Pancreas (tissue), 10 donors: Measurements from ENCODE around the gene PPP1R8. TPM values are rescaled to one million over a fixed set of nuclear protein-coding genes. Genes with fewer than 3 reads are reported as not detected.
A peak's percentile ranks its signal among the peaks of the same experiment; 100 is the strongest.
"Not testable (repeated sequence)": the region's sequence is repeated elsewhere in the genome, so short reads cannot be mapped to it uniquely, and the experiment has no call there.

ENCODE experiments used
- ATAC-seq, 4 donors: fragments of 200-7000 bp; cut with Tn5 transposase; one replicate each; pipeline versions ENCODE4 v1.8.0 to v1.9.1; 2020; ENCODE audit warnings: mild to moderate bottlenecking in 4 of 4, moderate library complexity in 4 of 4
- DNase-seq, 6 donors: peaks; one replicate each; pipeline ENCODE4 v3.0.0-alpha.2; 2020
- FAIRE-seq: peaks from 2 replicates; lab custom pipeline; 2012; peaks lifted over from hg19 to GRCh38; lab: Jason Lieb, UNC
- H3K27ac ChIP-seq, 4 donors: fragments of 200-600 bp; sonication (generic); 1 replicate in 3 of 4; 2 replicates in 1 of 4; pipeline versions ENCODE4 v1.5.0 to v1.8.0; 2020
- H3K27me3 ChIP-seq, 4 donors: fragments of 200-600 bp; one replicate each; pipeline ENCODE4 v1.8.0; 2021
- H3K36me3 ChIP-seq, 3 donors: fragments of 200-600 bp; sonication (generic) in 1 of 3; one replicate each; pipeline versions ENCODE4 v1.5.0 to v1.8.0; 2020 to 2021
- H3K4me1 ChIP-seq, 3 donors: fragments of 200-600 bp; one replicate each; pipeline ENCODE4 v1.8.0; 2021
- H3K4me3 ChIP-seq, 4 donors: fragments of 200-600 bp; sonication (generic) in 2 of 4; one replicate each; pipeline versions ENCODE4 v1.5.0 to v1.8.0; 2020 to 2021
- H3K9me3 ChIP-seq, 4 donors: fragments of 200-600 bp; one replicate each; pipeline ENCODE4 v1.8.0; 2021
- WGBS, 2 donors: extraction: QIAGEN DNeasy Blood & Tissue Kit; methylation state at CpG; one replicate each; pipeline ENCODE4 v1.1.7; 2013; 5-methylcytosine and 5-hydroxymethylcytosine counted together
- intact Hi-C, 3 donors: fragments of 100-400 bp; cut with DNase I; formaldehyde crosslinking; loops; one replicate each; pipeline versions ENCODE4 v1.11.1 to v1.14.2; 2022
- polyA plus RNA-seq, 2 donors: library from polyadenylated mRNA; stranded (reverse); fragments of 200-250 nt; gene quantifications; one replicate each; pipeline ENCODE4 v1.2.3, GENCODE V29; 2013
- total RNA-seq, 6 donors: library from RNA; stranded (reverse); fragmentation: NEBNext Ultra II Directional in 4 of 6; extraction: Animal tissue kit (Norgen Biotek cat#: 25700) in 4 of 6; gene quantifications; one replicate each; pipeline versions ENCODE4 v1.2.1 to v1.2.4, GENCODE V29; 2021 to 2023
- TF ChIP-seq, protein P1 (sequence below), 4 donors: fragments of 200-600 bp; sonication (generic) in 3 of 4; IDR thresholded peaks; one replicate each; pipeline versions ENCODE4 v1.5.0 to v1.8.0; 2021; ENCODE audit warnings: antibody characterized with exemption in 4 of 4
- donor health status: healthy with polysubstance abuse.
- donor health status: DM: no; HTN: no; CAD: no; lungs with moderate emphysema.
- donor health status: DM: no; HTN: no; CAD: no.
- donor health status: control.
- donor health status: control.
- donor health status: Bipolar disorder and iron deficiency.
- donor health status: DM: yes; HTN: yes; CAD: no.
- donor health status: DM: no; HTN: no; CAD: no.
- donor health status: DM: no; HTN: no; CAD: no.
- donor health status: DM: yes; HTN: yes; CAD: no.

The PPP1R8 gene
- total and polyA plus RNA-seq, 8 donors = 8.1 to 17.4 (median 11.7) TPM

DNA sequence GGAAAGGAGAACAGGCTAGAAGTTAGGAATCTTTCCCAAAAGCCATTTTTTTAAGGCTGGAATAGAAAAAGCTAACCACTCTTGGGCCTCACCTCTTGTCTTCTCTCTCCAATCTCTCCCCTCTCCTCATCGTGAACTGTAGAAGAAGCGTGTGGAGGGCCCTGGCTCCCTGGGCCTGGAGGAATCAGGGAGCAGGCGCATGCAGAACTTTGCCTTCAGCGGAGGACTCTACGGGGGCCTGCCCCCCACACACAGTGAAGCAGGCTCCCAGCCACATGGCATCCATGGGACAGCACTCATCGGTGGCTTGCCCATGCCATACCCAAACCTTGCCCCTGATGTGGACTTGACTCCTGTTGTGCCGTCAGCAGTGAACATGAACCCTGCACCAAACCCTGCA is 19.4 kb downstream of the PPP1R8 start:
- TF ChIP-seq, protein P1, sequence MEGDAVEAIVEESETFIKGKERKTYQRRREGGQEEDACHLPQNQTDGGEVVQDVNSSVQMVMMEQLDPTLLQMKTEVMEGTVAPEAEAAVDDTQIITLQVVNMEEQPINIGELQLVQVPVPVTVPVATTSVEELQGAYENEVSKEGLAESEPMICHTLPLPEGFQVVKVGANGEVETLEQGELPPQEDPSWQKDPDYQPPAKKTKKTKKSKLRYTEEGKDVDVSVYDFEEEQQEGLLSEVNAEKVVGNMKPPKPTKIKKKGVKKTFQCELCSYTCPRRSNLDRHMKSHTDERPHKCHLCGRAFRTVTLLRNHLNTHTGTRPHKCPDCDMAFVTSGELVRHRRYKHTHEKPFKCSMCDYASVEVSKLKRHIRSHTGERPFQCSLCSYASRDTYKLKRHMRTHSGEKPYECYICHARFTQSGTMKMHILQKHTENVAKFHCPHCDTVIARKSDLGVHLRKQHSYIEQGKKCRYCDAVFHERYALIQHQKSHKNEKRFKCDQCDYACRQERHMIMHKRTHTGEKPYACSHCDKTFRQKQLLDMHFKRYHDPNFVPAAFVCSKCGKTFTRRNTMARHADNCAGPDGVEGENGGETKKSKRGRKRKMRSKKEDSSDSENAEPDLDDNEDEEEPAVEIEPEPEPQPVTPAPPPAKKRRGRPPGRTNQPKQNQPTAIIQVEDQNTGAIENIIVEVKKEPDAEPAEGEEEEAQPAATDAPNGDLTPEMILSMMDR (IDR thresholded peaks at IDR 0.05) = no peak
- H3K9me3 ChIP-seq = no peaks in the 10 kb centered on the region
- no peaks in the 10 kb centered on the region for H3K27me3 ChIP-seq
- WGBS, 2 donors = 95 to 99% methylated on average over 7 of the region's 7 CpGs
- no peak for FAIRE-seq
- intact Hi-C loops = no loop called here
- peak in 1 of 6 donors; percentile 37 for DNase-seq
- no peak overlapping the region for H3K4me3 ChIP-seq
- no peak overlapping the region for H3K27ac ChIP-seq
- no peak for ATAC-seq
- peaks cover 5 to 49% (median 34%) of the 10 kb centered on the region in 3 donors for H3K36me3 ChIP-seq
- no peaks in the 10 kb centered on the region for H3K4me1 ChIP-seq

DNA sequence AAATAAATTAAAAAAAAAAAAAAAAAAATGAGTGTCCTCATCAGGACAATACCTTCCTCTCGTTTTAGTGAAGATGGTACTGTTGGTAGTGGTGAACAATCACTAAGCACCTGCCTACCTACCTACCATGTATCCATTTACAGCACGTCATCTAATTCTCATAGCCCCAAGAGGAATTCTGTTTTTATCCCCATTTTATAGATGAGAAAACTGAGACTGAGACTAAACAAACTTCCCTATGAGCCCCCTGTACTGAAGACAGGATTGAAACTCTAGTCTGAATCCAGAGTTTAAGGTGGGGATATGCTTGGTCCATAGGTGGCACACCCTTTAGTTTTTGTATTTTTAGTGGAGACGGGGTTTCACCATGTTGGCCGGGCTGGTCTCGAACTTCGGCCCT is 24.5 kb downstream of the PPP1R8 start:
- 77 to 84% methylated on average over 6 of the region's 6 CpGs for WGBS, 2 donors
- TF ChIP-seq, protein P1 (IDR thresholded peaks at IDR 0.05) = no peak
- DNase-seq = no peak
- Histone ChIP-seq H3K4me1 (no peaks in the 10 kb centered on the region), H3K4me3 (no peak overlapping the region), H3K36me3 (peaks cover 0 to 8% (median 1%) of the 10 kb centered on the region in 3 donors), H3K9me3 (no peaks in the 10 kb centered on the region), H3K27ac (no peak overlapping the region), H3K27me3 (no peaks in the 10 kb centered on the region)
- no peak for ATAC-seq
- no peak for FAIRE-seq
- intact Hi-C loops = loop anchor here in 1 of 3 donors (5.0 kb wide), 1 partner anchor 122 kb away; no protein-coding TSS in a partner anchor

DNA sequence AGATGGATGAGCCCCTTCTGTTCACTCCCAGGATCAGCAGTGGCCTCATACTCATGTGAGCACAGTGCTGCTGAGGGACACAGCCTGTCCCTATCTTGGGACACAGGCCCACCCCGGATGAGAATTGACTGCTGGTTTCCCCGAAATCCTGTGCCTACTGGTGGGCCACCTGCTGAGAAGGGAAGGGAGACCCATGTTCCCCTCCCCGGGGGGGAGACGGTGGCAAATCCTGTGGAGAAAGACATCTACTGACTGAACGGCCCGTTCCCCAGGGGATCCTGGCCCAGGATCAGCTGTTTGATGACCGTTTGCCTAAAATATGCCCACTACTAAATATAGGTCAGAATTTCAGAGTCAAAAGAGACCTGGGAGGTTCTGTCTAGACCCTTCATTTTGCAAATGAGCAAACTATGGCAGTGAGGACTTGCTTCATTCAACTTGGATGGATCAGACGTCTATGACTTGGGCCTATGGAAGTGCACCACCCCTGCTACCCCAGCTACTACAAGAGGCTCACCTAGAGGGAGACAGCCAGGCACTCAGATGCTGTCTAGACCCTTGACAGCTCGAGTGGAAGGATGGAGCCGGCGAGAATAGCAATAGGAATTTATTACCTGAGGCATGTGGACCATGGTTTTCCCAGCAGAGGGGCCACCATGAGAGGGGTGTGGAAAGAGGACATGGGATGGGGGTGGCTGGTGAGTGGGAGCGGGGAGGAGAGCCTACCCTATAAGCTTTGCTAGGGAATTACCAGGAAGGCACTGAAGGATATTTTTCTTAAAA is 26.2 kb downstream of the PPP1R8 start:
- Histone ChIP-seq H3K36me3 (no peaks in the 10 kb centered on the region), H3K9me3 (no peaks in the 10 kb centered on the region), H3K27me3 (no peaks in the 10 kb centered on the region), H3K27ac (no peak overlapping the region), H3K4me3 (no peak overlapping the region), H3K4me1 (no peaks in the 10 kb centered on the region)
- FAIRE-seq (no peak), DNase-seq (peak in 1 of 6 donors; percentile 44), ATAC-seq (no peak)
- WGBS, 2 donors = 61 to 75% methylated on average over 12 of the region's 12 CpGs
- intact Hi-C loops = loop anchor here in 1 of 3 donors (5.0 kb wide), 1 partner anchor 121 kb away; no protein-coding TSS in a partner anchor
- TF ChIP-seq, protein P1 (IDR thresholded peaks at IDR 0.05) = no peak

DNA sequence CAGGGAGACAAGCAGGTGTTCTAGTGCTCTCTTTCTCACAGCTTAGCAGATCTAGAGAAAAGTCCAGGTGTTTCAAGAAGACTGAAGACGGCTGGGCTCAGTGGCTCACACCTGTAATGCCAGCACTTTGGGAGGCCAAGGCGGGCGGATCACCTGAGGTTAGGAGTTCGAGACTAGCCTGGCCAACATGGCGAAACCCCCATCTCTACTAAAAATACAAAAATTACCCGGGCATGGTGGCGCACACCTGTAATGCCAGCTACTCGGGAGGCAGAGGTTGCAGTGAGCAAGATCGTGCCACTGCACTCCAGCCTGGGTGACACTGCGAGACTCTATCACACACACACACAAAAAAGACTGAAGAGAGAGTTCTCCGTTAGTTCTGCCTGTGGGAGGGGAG is 27.0 kb downstream of the PPP1R8 start:
- FAIRE-seq, H3K27me3 ChIP-seq, H3K36me3 ChIP-seq, H3K9me3 ChIP-seq, ATAC-seq, H3K27ac ChIP-seq, H3K4me3 ChIP-seq, H3K4me1 ChIP-seq: not testable (repeated sequence)
- DNase-seq = peak in 1 of 6 donors; percentile 17
- WGBS, 2 donors = 54 to 56% methylated on average over 11 of the region's 11 CpGs
- intact Hi-C loops = loop anchor here in 1 of 3 donors (5.0 kb wide), 1 partner anchor 120 kb away; no protein-coding TSS in a partner anchor

DNA sequence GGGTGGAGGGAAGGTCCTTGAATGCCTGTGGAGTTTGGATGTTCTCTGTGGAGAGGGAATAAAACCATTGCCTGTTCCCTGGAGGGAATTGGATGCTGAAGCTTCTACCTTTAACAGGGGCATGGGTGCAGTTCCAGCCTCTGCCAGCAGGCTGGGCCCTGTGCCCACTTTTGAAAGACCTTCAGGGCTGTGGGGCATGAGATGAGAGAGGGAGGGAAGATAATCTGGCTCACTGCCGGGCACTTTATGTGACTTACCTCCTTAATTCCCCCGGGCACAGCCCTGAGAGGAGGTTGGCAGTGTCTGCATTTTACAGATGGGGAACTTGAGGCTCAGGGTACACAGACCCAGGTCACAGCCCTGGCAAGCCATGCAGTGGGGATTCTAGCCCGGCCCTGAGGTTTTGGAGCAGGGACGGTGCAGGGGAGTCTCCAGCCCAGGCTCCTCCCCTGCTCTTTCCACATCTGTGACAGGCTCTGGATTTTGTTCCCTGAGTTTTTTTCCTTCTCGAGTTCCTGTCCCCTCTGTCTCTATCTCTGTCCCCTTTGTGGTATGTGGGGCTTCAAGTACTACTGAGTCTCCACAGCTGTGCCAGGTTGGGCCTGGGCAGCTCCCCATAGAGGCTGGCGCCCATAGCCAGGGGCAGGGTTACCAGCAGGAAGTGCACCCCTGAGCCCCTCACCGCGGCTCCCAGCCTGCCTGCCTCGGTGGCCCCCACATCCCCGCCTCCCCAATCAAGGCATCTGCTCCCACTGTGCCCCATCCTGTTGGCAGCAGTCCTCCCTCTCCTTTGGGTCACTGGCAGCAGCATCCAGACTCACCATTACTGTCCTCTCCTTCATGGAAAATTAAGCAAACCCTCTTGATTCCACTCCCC is 27.7 kb downstream of the PPP1R8 start:
- DNase-seq (peak; percentile 63 to 93 (median 85)), FAIRE-seq (no peak), ATAC-seq (peak; percentile 88 to 96 (median 95))
- 29 to 32% methylated on average over 10 of the region's 10 CpGs for WGBS, 2 donors
- H3K4me3 ChIP-seq = no peak overlapping the region
- H3K27me3 ChIP-seq = no peaks in the 10 kb centered on the region
- H3K9me3 ChIP-seq = no peaks in the 10 kb centered on the region
- H3K27ac ChIP-seq = no peak overlapping the region
- H3K4me1 ChIP-seq = no peaks in the 10 kb centered on the region
- H3K36me3 ChIP-seq = no peaks in the 10 kb centered on the region
- TF ChIP-seq, protein P1 (IDR thresholded peaks at IDR 0.05) = peak; percentile 90 to 96 (median 90)
- intact Hi-C loops = loop anchor here in 1 of 3 donors (5.0 kb wide), 1 partner anchor 119 kb away; no protein-coding TSS in a partner anchor
